Osteoblast (primary cell): ENCODE measurements around the gene MCC. TPM values are rescaled to one million over a fixed set of nuclear protein-coding genes. Genes with fewer than 3 reads are reported as not detected.
A peak's percentile ranks its signal among the peaks of the same experiment; 100 is the strongest.

ENCODE experiments used
- DNase-seq: peaks from one replicate; pipeline ENCODE4 v3.0.0; 2011; ENCODE audit warnings: low spot score, mixed read lengths; ENCODE audit not compliant: insufficient read length; ENCODE audit errors: missing footprints
- H2AFZ ChIP-seq: 2 replicates; pipeline ENCODE4 v1.6.0; 2011; ENCODE audit warnings: mild to moderate bottlenecking, low read length
- H3K27ac ChIP-seq: 2 replicates; pipeline ENCODE4 v1.5.1; 2011; ENCODE audit warnings: mild to moderate bottlenecking, low read depth, low read length, moderate library complexity
- H3K27me3 ChIP-seq: 2 replicates; pipeline ENCODE4 v1.6.0; 2012; ENCODE audit warnings: mild to moderate bottlenecking, control low read depth, inconsistent platforms, low read length, moderate library complexity; ENCODE audit not compliant: insufficient read depth
- H3K36me3 ChIP-seq: 2 replicates; pipeline ENCODE4 v1.5.1; 2011; ENCODE audit warnings: mild to moderate bottlenecking, low read length, control low read depth, moderate library complexity; ENCODE audit not compliant: insufficient read depth
- H3K4me1 ChIP-seq: 2 replicates; pipeline ENCODE4 v1.5.1; 2011; ENCODE audit warnings: mild to moderate bottlenecking, low read length, control low read depth, moderate library complexity; ENCODE audit not compliant: insufficient read depth
- H3K4me2 ChIP-seq: 2 replicates; pipeline ENCODE4 v1.6.0; 2011; ENCODE audit warnings: mild to moderate bottlenecking, low read length; ENCODE audit not compliant: insufficient read depth
- H3K4me3 ChIP-seq: fragments of 200-600 bp; sonication (generic); 3 replicates; pipeline ENCODE4 v1.5.1; 2012; ENCODE audit warnings: mild to moderate bottlenecking, low read length, inconsistent platforms; ENCODE audit not compliant: insufficient read depth
- H3K79me2 ChIP-seq: 2 replicates; pipeline ENCODE4 v1.6.0; 2012; ENCODE audit warnings: mild to moderate bottlenecking, low read length, control low read depth, inconsistent platforms; ENCODE audit not compliant: insufficient read depth
- H3K9me3 ChIP-seq: 2 replicates; pipeline ENCODE4 v1.5.1; 2011; ENCODE audit warnings: low read depth, low read length, control low read depth
- H4K20me1 ChIP-seq: 2 replicates; pipeline ENCODE4 v1.6.0; 2012; ENCODE audit warnings: mild to moderate bottlenecking, low read length, control low read depth; ENCODE audit not compliant: insufficient read depth
- CTCF ChIP-seq: IDR thresholded peaks from 2 replicates; pipeline ENCODE4 v1.5.1; 2011; ENCODE audit warnings: mild to moderate bottlenecking, low read depth, low read length, moderate library complexity; ENCODE audit errors: extremely low read depth
- total RNA-seq: library from RNA; depleted of rRNA; stranded (reverse); fragments of >200 nt; gene quantifications from 2 replicates; pipeline ENCODE4 v1.2.3, GENCODE V29; 2012

The MCC gene
- total RNA-seq, 1 donor = 45.6 TPM

GRCh38 chr5:113524927-113525326 is 36.7 kb upstream of the MCC start:
- H4K20me1 ChIP-seq = peaks cover 4% of the 10 kb centered on the region
- peak overlapping the region; percentile 3 for H3K4me2 ChIP-seq
- no peaks in the 10 kb centered on the region for H3K27me3 ChIP-seq
- no peaks in the 10 kb centered on the region for H3K9me3 ChIP-seq
- no peak overlapping the region for H3K4me3 ChIP-seq
- H2AFZ ChIP-seq = no peak overlapping the region
- H3K79me2 ChIP-seq = peaks cover 33% of the 10 kb centered on the region
- peaks cover 6% of the 10 kb centered on the region for H3K4me1 ChIP-seq
- no peak for DNase-seq
- no peak for TF ChIP-seq CTCF
- peak overlapping the region; percentile 4 for H3K27ac ChIP-seq
- H3K36me3 ChIP-seq = no peaks in the 10 kb centered on the region

- Histone ChIP-seq H3K27ac (no peak overlapping the region), H3K79me2 (peaks cover 44% of the 10 kb centered on the region)
Measured at GRCh38 chr5:113523168-113523567, 34.9 kb upstream of the MCC start.

GRCh38 chr5:113520899-113521298 is 32.6 kb upstream of the MCC start:
- Histone ChIP-seq H3K79me2 (peaks cover 60% of the 10 kb centered on the region), H3K4me2 (no peak overlapping the region), H3K27me3 (no peaks in the 10 kb centered on the region), H3K9me3 (no peaks in the 10 kb centered on the region), H4K20me1 (peaks cover 4% of the 10 kb centered on the region), H3K36me3 (no peaks in the 10 kb centered on the region), H3K4me3 (no peak overlapping the region), H2AFZ (no peak overlapping the region), H3K4me1 (peaks cover 4% of the 10 kb centered on the region), H3K27ac (no peak overlapping the region)
- no peak for DNase-seq
- TF ChIP-seq CTCF = no peak

More at GRCh38 chr5:113523168-113523567, 34.9 kb upstream of the MCC start:
- peaks cover 4% of the 10 kb centered on the region for H4K20me1 ChIP-seq
- no peak for DNase-seq
- no peak overlapping the region for H2AFZ ChIP-seq
- H3K4me2 ChIP-seq = no peak overlapping the region
- no peaks in the 10 kb centered on the region for H3K27me3 ChIP-seq
- H3K36me3 ChIP-seq = no peaks in the 10 kb centered on the region
- no peaks in the 10 kb centered on the region for H3K9me3 ChIP-seq
- no peak overlapping the region for H3K4me3 ChIP-seq
- no peak for TF ChIP-seq CTCF
- H3K4me1 ChIP-seq = peaks cover 8% of the 10 kb centered on the region

GRCh38 chr5:113520429-113520828 is 32.2 kb upstream of the MCC start:
- no peak for TF ChIP-seq CTCF
- Histone ChIP-seq H3K36me3 (no peaks in the 10 kb centered on the region), H3K4me1 (peaks cover 4% of the 10 kb centered on the region), H3K27ac (peak overlapping the region; percentile 23), H3K9me3 (no peaks in the 10 kb centered on the region), H3K27me3 (no peaks in the 10 kb centered on the region), H2AFZ (no peak overlapping the region), H3K79me2 (peaks cover 65% of the 10 kb centered on the region), H4K20me1 (peaks cover 4% of the 10 kb centered on the region), H3K4me2 (no peak overlapping the region), H3K4me3 (no peak overlapping the region)
- peak; percentile 74 for DNase-seq
